ENCODE measurements around the gene IKZF3.
"Not testable (repeated sequence)": the region's sequence is repeated elsewhere in the genome, so short reads cannot be mapped to it uniquely, and the experiment has no call there.

DNA sequence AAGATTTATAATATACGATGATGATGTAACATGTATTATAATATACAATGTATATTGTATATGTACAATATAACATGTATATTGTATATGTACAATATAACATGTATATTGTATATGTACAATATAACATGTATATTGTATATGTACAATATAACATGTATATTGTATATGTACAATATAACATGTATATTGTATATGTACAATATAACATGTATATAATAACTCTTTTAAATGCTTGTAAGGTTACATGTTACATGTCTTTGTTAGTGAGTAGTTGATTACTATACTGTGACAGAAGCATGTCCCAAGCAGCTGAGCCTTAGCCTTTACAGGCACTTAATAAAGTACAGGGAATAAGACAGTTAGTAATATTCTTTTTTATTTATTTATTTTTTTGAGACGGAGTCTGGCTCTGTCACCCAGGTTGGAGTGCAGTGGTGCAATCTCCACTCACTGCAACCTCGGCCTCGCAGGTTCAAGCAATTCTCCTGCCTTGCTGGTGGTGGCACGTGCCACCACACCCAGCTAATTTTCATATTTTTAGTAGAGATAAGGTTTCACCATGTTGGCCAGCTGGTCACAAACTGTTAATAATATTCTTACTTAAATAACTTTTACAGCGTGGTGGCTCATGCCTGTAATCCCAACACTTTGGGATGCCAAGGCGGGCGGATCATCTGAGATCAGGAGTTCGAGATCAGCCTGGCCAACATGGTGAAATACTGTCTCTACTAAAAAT, 8.0 kb downstream of the IKZF3 start:
- TF ChIP-seq, protein P1, sequence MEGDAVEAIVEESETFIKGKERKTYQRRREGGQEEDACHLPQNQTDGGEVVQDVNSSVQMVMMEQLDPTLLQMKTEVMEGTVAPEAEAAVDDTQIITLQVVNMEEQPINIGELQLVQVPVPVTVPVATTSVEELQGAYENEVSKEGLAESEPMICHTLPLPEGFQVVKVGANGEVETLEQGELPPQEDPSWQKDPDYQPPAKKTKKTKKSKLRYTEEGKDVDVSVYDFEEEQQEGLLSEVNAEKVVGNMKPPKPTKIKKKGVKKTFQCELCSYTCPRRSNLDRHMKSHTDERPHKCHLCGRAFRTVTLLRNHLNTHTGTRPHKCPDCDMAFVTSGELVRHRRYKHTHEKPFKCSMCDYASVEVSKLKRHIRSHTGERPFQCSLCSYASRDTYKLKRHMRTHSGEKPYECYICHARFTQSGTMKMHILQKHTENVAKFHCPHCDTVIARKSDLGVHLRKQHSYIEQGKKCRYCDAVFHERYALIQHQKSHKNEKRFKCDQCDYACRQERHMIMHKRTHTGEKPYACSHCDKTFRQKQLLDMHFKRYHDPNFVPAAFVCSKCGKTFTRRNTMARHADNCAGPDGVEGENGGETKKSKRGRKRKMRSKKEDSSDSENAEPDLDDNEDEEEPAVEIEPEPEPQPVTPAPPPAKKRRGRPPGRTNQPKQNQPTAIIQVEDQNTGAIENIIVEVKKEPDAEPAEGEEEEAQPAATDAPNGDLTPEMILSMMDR (IDR thresholded peaks at IDR 0.05), result not testable (repeated sequence)
- not testable (repeated sequence) for TF ChIP-seq POLR2A, EP300, POLR2AphosphoS5 (IDR thresholded peaks at IDR 0.05)
